Astrocyte of the cerebellum (primary cell): Measurements from ENCODE around the gene IGSF21.
"Not testable (repeated sequence)": the region's sequence is repeated elsewhere in the genome, so short reads cannot be mapped to it uniquely, and the experiment has no call there.

ENCODE experiments used
- DNase-seq: peaks from one replicate; pipeline ENCODE4 v3.0.0-alpha.2; 2011; ENCODE audit warnings: low read depth
- H3K4me3 ChIP-seq: 2 replicates; pipeline ENCODE4 v1.5.1; 2011; ENCODE audit warnings: mild to moderate bottlenecking, low read depth, low read length, moderate library complexity
- CTCF ChIP-seq: IDR thresholded peaks from 2 replicates; pipeline ENCODE4 v1.5.1; 2012; ENCODE audit warnings: low read length, low read depth, moderate library complexity, mild to moderate bottlenecking; ENCODE audit errors: missing control alignments
- in situ Hi-C: cut with HindIII; loops from 2 replicates; pipeline ENCODE4 v1.10.0; 2017; ENCODE audit warnings: low sequenced_read_pairs

Gene IGSF21

GRCh38 chr1:18157352-18157751 lies 49.8 kb downstream of the IGSF21 start:
- in situ Hi-C loops: no loop called here
- no peak overlapping the region for H3K4me3 ChIP-seq
- DNase-seq: no peak
- no peak for TF ChIP-seq CTCF

GRCh38 chr1:18157968-18158367 lies 50.4 kb downstream of the IGSF21 start:
- H3K4me3 ChIP-seq: no peak overlapping the region
- in situ Hi-C loops: no loop called here
- no peak for DNase-seq
- no peak for TF ChIP-seq CTCF

- H3K4me3 ChIP-seq: no peak overlapping the region
- no peak for DNase-seq
- in situ Hi-C loops: no loop called here
- TF ChIP-seq CTCF: no peak
Observed at GRCh38 chr1:18158714-18159113, 51.1 kb downstream of the IGSF21 start.

GRCh38 chr1:18160290-18160942 lies 52.8 kb downstream of the IGSF21 start:
- no peak for DNase-seq
- H3K4me3 ChIP-seq: no peak overlapping the region
- in situ Hi-C loops: no loop called here
- no peak for TF ChIP-seq CTCF

GRCh38 chr1:18161690-18162089 lies 54.1 kb downstream of the IGSF21 start:
- no peak for DNase-seq
- TF ChIP-seq CTCF: no peak
- no peak overlapping the region for H3K4me3 ChIP-seq
- in situ Hi-C loops: no loop called here

- in situ Hi-C loops, DNase-seq, H3K4me3 ChIP-seq: not testable (repeated sequence)
Observed at GRCh38 chr1:18165640-18166039, 58.0 kb downstream of the IGSF21 start.

GRCh38 chr1:18166341-18166740 lies 58.7 kb downstream of the IGSF21 start:
- in situ Hi-C loops: no loop called here
- no peak overlapping the region for H3K4me3 ChIP-seq
- DNase-seq: no peak
- TF ChIP-seq CTCF: no peak
